T-helper 17 cell (primary cell): ENCODE results near the gene SLC24A3. TPM values are rescaled to one million over a fixed set of nuclear protein-coding genes. Genes with fewer than 3 reads are reported as not detected.

Experiments
- ATAC-seq: fragments of 150-1000 bp; cut with Tn5 transposase; 2 replicates; pipeline ENCODE4 v1.10.0; 2021; ENCODE audit warnings: mild to moderate bottlenecking, moderate library complexity
- DNase-seq, 3 donors: peaks; one replicate each; pipeline versions ENCODE4 v3.0.0 to v3.0.0-alpha.2; 2020 to 2021
- H3K9me3 ChIP-seq: one replicate; pipeline ENCODE4 v1.7.0; 2013; ENCODE audit warnings: low read length, mild to moderate bottlenecking; ENCODE audit not compliant: control insufficient read depth, poor library complexity, severe bottlenecking
- H3K27ac Mint-ChIP-seq: one replicate; pipeline ENCODE4 v1.8.0; 2022; ENCODE audit warnings: mild to moderate bottlenecking, moderate library complexity, mixed read lengths
- H3K27me3 Mint-ChIP-seq: one replicate; pipeline ENCODE4 v1.8.0; 2022; ENCODE audit warnings: mixed read lengths
- H3K36me3 Mint-ChIP-seq: one replicate; pipeline ENCODE4 v1.8.0; 2022; ENCODE audit warnings: low read depth, mixed read lengths
- H3K4me1 Mint-ChIP-seq: one replicate; pipeline ENCODE4 v1.8.0; 2022; ENCODE audit warnings: mild to moderate bottlenecking, mixed read lengths
- H3K4me3 Mint-ChIP-seq: one replicate; pipeline ENCODE4 v1.8.0; 2022; ENCODE audit warnings: mild to moderate bottlenecking, moderate library complexity, mixed read lengths
- total RNA-seq, 4 donors: library from RNA in 2 of 4; stranded (reverse) in 2 of 4; gene quantifications; one replicate each; pipeline ENCODE4 v1.2.3 and lab custom pipeline; 2022 to 2026

SLC24A3 gene
- total RNA-seq, 2 donors from 2014 or later, result 0.37 to 6.1 TPM

GRCh38 chr20:19761841-19762240, 549.4 kb downstream of the SLC24A3 start:
- no peaks in the 10 kb centered on the region for H3K36me3 Mint-ChIP-seq
- no peaks in the 10 kb centered on the region for H3K9me3 ChIP-seq
- peaks cover 50% of the 10 kb centered on the region for H3K27me3 Mint-ChIP-seq
- peaks cover 3% of the 10 kb centered on the region for H3K4me1 Mint-ChIP-seq
- no peak overlapping the region for H3K27ac Mint-ChIP-seq
- H3K4me3 Mint-ChIP-seq, result no peak overlapping the region
- DNase-seq (no peak), ATAC-seq (no peak)

- H3K27me3 Mint-ChIP-seq, result peaks cover 54% of the 10 kb centered on the region
- ATAC-seq, result no peak
Observed at GRCh38 chr20:19764207-19764606, 551.8 kb downstream of the SLC24A3 start.

GRCh38 chr20:19765266-19765665, 552.8 kb downstream of the SLC24A3 start:
- ATAC-seq, result no peak
- peaks cover 50% of the 10 kb centered on the region for H3K27me3 Mint-ChIP-seq
- no peak for DNase-seq
- no peak overlapping the region for H3K4me3 Mint-ChIP-seq
- H3K9me3 ChIP-seq, result no peaks in the 10 kb centered on the region
- peaks cover 2% of the 10 kb centered on the region for H3K36me3 Mint-ChIP-seq
- no peaks in the 10 kb centered on the region for H3K4me1 Mint-ChIP-seq
- H3K27ac Mint-ChIP-seq, result no peak overlapping the region

More at GRCh38 chr20:19764207-19764606, 551.8 kb downstream of the SLC24A3 start:
- peaks cover 2% of the 10 kb centered on the region for H3K36me3 Mint-ChIP-seq
- H3K4me1 Mint-ChIP-seq, result no peaks in the 10 kb centered on the region
- no peak overlapping the region for H3K4me3 Mint-ChIP-seq
- no peak overlapping the region for H3K27ac Mint-ChIP-seq
- no peaks in the 10 kb centered on the region for H3K9me3 ChIP-seq
- no peak for DNase-seq

- no peak overlapping the region for H3K27ac Mint-ChIP-seq
- H3K36me3 Mint-ChIP-seq, result peaks cover 2% of the 10 kb centered on the region
- H3K4me1 Mint-ChIP-seq, result no peaks in the 10 kb centered on the region
- no peak for DNase-seq
- H3K9me3 ChIP-seq, result no peaks in the 10 kb centered on the region
- ATAC-seq, result no peak
- H3K4me3 Mint-ChIP-seq, result no peak overlapping the region
- peaks cover 44% of the 10 kb centered on the region for H3K27me3 Mint-ChIP-seq
Observed at GRCh38 chr20:19765913-19766312, 553.5 kb downstream of the SLC24A3 start.

- DNase-seq (no peak), ATAC-seq (no peak)
- H3K36me3 Mint-ChIP-seq, result peaks cover 2% of the 10 kb centered on the region
- H3K9me3 ChIP-seq, result no peaks in the 10 kb centered on the region
- no peak overlapping the region for H3K4me3 Mint-ChIP-seq
- H3K4me1 Mint-ChIP-seq, result no peaks in the 10 kb centered on the region
- peaks cover 47% of the 10 kb centered on the region for H3K27me3 Mint-ChIP-seq
- no peak overlapping the region for H3K27ac Mint-ChIP-seq
Observed at GRCh38 chr20:19767070-19767469, 554.6 kb downstream of the SLC24A3 start.

- no peak for DNase-seq
- H3K27ac Mint-ChIP-seq, result no peak overlapping the region
- H3K4me3 Mint-ChIP-seq, result no peak overlapping the region
- peaks cover 2% of the 10 kb centered on the region for H3K36me3 Mint-ChIP-seq
- H3K9me3 ChIP-seq, result no peaks in the 10 kb centered on the region
- no peaks in the 10 kb centered on the region for H3K4me1 Mint-ChIP-seq
- H3K27me3 Mint-ChIP-seq, result peaks cover 53% of the 10 kb centered on the region
- ATAC-seq, result no peak
Observed at GRCh38 chr20:19768325-19768842, 555.9 kb downstream of the SLC24A3 start.

- no peak overlapping the region for H3K4me3 Mint-ChIP-seq
- H3K27me3 Mint-ChIP-seq, result peaks cover 55% of the 10 kb centered on the region
- no peak overlapping the region for H3K27ac Mint-ChIP-seq
- H3K36me3 Mint-ChIP-seq, result peaks cover 2% of the 10 kb centered on the region
- no peak for ATAC-seq
- no peaks in the 10 kb centered on the region for H3K9me3 ChIP-seq
- no peak for DNase-seq
- no peaks in the 10 kb centered on the region for H3K4me1 Mint-ChIP-seq
Observed at GRCh38 chr20:19769507-19769906, 557.1 kb downstream of the SLC24A3 start.

- Mint-ChIP-seq H3K4me3 (no peak overlapping the region), H3K36me3 (peaks cover 2% of the 10 kb centered on the region), H3K27me3 (peaks cover 55% of the 10 kb centered on the region), H3K4me1 (no peaks in the 10 kb centered on the region), H3K27ac (no peak overlapping the region)
- ATAC-seq, result no peak
- no peaks in the 10 kb centered on the region for H3K9me3 ChIP-seq
- DNase-seq, result no peak
Observed at GRCh38 chr20:19770375-19770774, 557.9 kb downstream of the SLC24A3 start.

- Mint-ChIP-seq H3K27me3 (peaks cover 50% of the 10 kb centered on the region), H3K27ac (no peak overlapping the region), H3K4me1 (no peaks in the 10 kb centered on the region), H3K4me3 (no peak overlapping the region), H3K36me3 (peaks cover 2% of the 10 kb centered on the region)
- ATAC-seq (no peak), DNase-seq (no peak)
- no peaks in the 10 kb centered on the region for H3K9me3 ChIP-seq
Observed at GRCh38 chr20:19771031-19771430, 558.6 kb downstream of the SLC24A3 start.
